Esophagus muscularis mucosa (tissue), 3 donors: ENCODE measurements around the gene MICAL3.

Experiments
- CTCF ChIP-seq, 3 experiments: fragments of 200-600 bp in 2 of 3; fragments of 450-650 bp in 1 of 3; sonication (generic) in 2 of 3; IDR thresholded peaks; one replicate each; pipeline ENCODE4 v1.5.1; 2017 to 2019; ENCODE audit warnings: antibody characterized with exemption in 3 of 3, mild to moderate bottlenecking in 2 of 3, moderate library complexity in 1 of 3
- POLR2A ChIP-seq: fragments of 450-650 bp; IDR thresholded peaks from one replicate; pipeline ENCODE4 v1.6.1; 2017; ENCODE audit warnings: antibody characterized with exemption, moderate library complexity, mild to moderate bottlenecking, low read depth
- POLR2AphosphoS5 ChIP-seq, 2 donors: sonication (generic); formaldehyde crosslinking; IDR thresholded peaks; one replicate each; pipeline ENCODE4 v1.6.1; 2017; ENCODE audit warnings: antibody characterized with exemption in 2 of 2

DNA sequence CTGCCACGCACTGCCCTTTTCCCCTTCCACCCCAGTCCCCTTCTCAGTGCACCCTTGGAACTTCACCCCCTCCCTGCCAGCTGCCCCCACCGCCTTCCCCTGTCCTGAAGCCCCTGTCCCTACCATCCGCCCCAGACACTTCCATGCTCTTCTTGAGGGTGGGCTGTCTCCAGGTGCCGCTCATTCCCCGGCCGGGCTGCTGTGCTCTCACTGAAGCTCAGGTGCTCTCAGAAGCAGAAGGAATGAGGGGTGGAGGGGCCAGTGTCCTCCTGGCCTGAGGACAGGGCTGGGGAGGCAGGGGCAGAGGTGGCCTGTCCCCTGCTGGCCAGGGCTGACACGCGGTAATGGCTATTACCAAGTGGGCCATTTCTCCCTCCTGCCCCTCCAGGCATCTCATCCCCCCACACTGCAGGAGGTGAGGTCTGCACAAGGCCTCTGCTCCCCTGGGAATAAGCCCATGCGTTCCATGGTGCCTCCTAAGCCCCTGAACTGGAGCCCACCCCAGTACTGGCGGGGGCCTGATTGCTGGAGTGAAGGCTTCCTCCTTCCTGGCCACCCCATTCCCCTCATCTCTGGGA is 243.5 kb downstream of the MICAL3 start:
- TF ChIP-seq POLR2A (no peak), CTCF (IDR thresholded peaks at IDR 0.05) (no peak), POLR2AphosphoS5 (IDR thresholded peaks at IDR 0.05) (no peak)
